Neuron (in vitro differentiated cells): Measurements from ENCODE around the gene FHAD1.

Experiments used
- H2AFZ ChIP-seq: one replicate; pipeline ENCODE4 v1.6.1; 2013; ENCODE audit warnings: low read depth, mild to moderate bottlenecking, inconsistent platforms, low read length, moderate library complexity
- H3K27me3 ChIP-seq: one replicate; pipeline ENCODE4 v1.6.1; 2013; ENCODE audit warnings: low read length; ENCODE audit not compliant: insufficient read depth
- H3K36me3 ChIP-seq: one replicate; pipeline ENCODE4 v1.6.1; 2013; ENCODE audit warnings: low read length; ENCODE audit not compliant: insufficient read depth
- H3K4me1 ChIP-seq: one replicate; pipeline ENCODE4 v1.6.1; 2013; ENCODE audit warnings: low read length; ENCODE audit not compliant: insufficient read depth
- H3K4me3 ChIP-seq: 2 replicates; pipeline ENCODE4 v1.5.1; 2013; ENCODE audit warnings: mild to moderate bottlenecking, low read length, moderate library complexity
- H3K9me3 ChIP-seq: one replicate; pipeline ENCODE4 v1.6.1; 2013; ENCODE audit warnings: low read length

Gene FHAD1

DNA sequence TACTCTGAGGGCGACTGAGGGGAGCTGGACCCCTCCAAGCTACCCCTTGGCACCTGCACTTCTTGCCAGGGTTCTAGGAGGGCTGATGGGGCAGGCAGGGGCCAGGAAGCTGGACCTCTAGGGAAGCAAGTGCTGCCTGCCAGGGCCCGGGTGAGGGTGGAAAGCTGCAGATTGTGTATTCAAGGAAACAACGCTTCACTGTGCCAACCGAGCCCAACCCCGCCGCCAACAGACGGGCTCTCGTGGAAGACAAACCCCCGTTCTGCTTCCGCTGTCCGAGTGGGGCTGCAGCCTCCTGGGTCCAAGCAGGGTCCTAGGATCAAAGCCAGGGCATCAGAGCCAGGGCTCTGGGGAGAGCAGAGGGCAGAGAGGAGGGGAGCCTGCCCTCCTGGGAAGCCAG lies 165.8 kb downstream of the FHAD1 start:
- Histone ChIP-seq H3K9me3 (no peaks in the 10 kb centered on the region), H3K4me3 (no peak overlapping the region), H2AFZ (no peak overlapping the region), H3K27me3 (peaks cover 4% of the 10 kb centered on the region), H3K4me1 (peaks cover 13% of the 10 kb centered on the region), H3K36me3 (no peaks in the 10 kb centered on the region)

- Histone ChIP-seq H3K4me1 (peaks cover 9% of the 10 kb centered on the region), H3K36me3 (no peaks in the 10 kb centered on the region), H3K4me3 (no peak overlapping the region), H3K27me3 (no peaks in the 10 kb centered on the region), H3K9me3 (no peaks in the 10 kb centered on the region), H2AFZ (no peak overlapping the region)
Observed at GRCh38 chr1:15413563-15414444, 166.8 kb downstream of the FHAD1 start.

GRCh38 chr1:15414445-15414983 lies 167.5 kb downstream of the FHAD1 start:
- Histone ChIP-seq H2AFZ (no peak overlapping the region), H3K27me3 (no peaks in the 10 kb centered on the region), H3K4me1 (peaks cover 7% of the 10 kb centered on the region), H3K9me3 (no peaks in the 10 kb centered on the region), H3K36me3 (no peaks in the 10 kb centered on the region), H3K4me3 (no peak overlapping the region)

DNA sequence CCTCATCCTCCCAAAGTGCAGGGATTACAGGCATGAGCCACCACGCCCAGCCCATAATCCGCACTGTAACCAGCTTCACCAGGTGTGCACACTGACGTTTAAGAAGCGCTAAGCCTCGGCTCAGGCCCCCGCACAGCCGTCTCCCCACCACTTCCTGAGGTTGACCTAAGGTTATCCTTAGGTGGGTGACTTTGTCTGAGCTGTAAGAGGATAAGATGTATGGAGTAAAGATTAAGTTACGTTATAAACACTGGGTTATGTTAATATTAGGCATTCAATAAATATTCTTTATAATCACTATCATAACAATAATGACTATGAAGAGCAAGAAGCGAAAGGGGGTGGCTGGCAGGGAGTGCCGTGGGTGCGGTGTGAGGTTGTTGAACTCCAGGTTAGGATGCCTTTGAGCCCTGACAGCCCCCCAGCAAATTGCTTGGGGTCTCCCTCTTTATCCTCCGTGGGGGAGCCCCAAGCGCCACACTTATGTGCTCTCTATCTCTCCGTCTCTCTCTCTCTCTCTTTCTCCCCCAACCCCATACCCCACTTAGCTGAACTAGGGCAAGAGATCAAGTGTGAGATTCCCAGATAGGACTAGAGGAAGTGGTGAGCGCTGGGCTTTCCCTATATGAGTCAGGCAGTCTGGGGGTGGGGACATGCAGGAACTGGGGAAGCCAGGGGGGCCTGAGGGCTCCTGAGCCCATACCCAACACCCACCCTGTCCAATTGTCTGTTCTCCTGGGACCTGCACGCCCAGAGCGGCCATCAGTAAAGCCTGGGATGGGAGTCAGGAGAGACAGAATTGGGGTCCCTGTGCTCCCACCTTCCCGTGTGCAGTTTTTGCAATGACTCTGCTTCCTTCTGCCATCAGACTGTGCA lies 170.3 kb downstream of the FHAD1 start:
- Histone ChIP-seq H3K9me3 (peaks cover 6% of the 10 kb centered on the region), H3K4me3 (no peak overlapping the region), H3K27me3 (no peaks in the 10 kb centered on the region), H3K36me3 (peaks cover 2% of the 10 kb centered on the region), H2AFZ (no peak overlapping the region), H3K4me1 (no peaks in the 10 kb centered on the region)

DNA sequence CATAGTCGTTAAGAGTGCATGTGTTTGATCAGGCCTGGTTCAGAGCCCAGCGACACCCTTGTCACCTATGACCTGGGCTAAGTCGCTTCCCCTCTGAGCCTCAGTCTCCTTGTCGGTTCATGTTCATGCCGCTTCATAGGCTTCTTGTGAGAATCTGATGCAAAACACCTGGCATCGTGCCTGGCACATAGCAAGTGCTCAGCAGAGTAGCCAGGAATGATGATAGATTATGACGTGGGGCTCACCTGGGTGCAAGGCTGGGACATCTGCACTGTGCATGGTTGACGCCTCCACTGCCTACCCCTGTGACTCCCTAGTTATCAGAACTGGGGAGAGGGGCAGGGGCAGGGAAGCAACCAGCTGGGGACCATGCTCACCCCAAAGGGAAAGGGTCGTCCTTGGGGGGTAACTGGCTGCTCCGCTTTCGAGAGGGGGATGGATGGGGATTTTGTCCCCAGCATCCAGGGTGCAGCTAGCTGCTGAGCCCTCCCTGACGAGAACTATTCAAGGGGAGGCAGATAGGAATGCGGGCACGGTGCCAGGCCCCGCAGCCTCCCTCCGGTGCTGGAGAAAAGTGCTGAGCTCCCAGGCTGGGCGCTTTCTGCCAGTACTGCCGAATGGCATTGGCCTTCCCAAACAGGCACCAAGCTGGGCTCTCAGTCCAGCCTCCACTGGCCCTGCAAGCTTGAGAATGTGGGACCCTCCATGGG lies 171.9 kb downstream of the FHAD1 start:
- Histone ChIP-seq H3K27me3 (no peaks in the 10 kb centered on the region), H3K4me1 (no peaks in the 10 kb centered on the region), H2AFZ (no peak overlapping the region), H3K4me3 (no peak overlapping the region), H3K9me3 (peaks cover 6% of the 10 kb centered on the region), H3K36me3 (peaks cover 2% of the 10 kb centered on the region)

- peaks cover 2% of the 10 kb centered on the region for H3K36me3 ChIP-seq
- H3K4me3 ChIP-seq, result no peak overlapping the region
- H3K4me1 ChIP-seq, result no peaks in the 10 kb centered on the region
- H3K27me3 ChIP-seq, result no peaks in the 10 kb centered on the region
- H2AFZ ChIP-seq, result no peak overlapping the region
- peaks cover 6% of the 10 kb centered on the region for H3K9me3 ChIP-seq
Observed at GRCh38 chr1:15420853-15421465, 173.9 kb downstream of the FHAD1 start.

DNA sequence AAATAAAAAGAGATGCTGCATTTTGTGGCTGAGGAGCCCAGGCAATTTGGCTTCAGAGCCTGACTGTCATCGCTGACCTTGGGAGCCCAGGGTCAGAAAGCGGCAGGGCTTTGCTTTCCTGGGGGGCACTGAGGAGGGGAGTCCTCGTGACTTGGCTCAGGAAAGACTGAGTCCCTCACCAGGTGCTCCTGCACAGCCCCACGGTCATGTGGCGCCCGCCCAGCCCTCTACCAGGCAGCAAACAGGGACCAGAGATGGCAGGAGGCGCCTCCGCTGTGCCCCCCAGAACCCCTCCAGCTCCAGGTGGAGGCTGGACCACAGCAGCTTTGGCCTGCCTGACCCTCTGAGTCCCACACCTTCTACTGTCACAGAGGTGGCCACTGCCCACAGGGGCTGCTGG lies 175.8 kb downstream of the FHAD1 start:
- H3K36me3 ChIP-seq, result peaks cover 2% of the 10 kb centered on the region
- H3K4me1 ChIP-seq, result no peaks in the 10 kb centered on the region
- no peak overlapping the region for H3K4me3 ChIP-seq
- no peak overlapping the region for H2AFZ ChIP-seq
- no peaks in the 10 kb centered on the region for H3K27me3 ChIP-seq
- peaks cover 6% of the 10 kb centered on the region for H3K9me3 ChIP-seq

GRCh38 chr1:15423355-15424077 lies 176.5 kb downstream of the FHAD1 start:
- H3K36me3 ChIP-seq, result peaks cover 2% of the 10 kb centered on the region
- no peak overlapping the region for H3K4me3 ChIP-seq
- H2AFZ ChIP-seq, result no peak overlapping the region
- peaks cover 6% of the 10 kb centered on the region for H3K9me3 ChIP-seq
- H3K4me1 ChIP-seq, result no peaks in the 10 kb centered on the region
- no peaks in the 10 kb centered on the region for H3K27me3 ChIP-seq

DNA sequence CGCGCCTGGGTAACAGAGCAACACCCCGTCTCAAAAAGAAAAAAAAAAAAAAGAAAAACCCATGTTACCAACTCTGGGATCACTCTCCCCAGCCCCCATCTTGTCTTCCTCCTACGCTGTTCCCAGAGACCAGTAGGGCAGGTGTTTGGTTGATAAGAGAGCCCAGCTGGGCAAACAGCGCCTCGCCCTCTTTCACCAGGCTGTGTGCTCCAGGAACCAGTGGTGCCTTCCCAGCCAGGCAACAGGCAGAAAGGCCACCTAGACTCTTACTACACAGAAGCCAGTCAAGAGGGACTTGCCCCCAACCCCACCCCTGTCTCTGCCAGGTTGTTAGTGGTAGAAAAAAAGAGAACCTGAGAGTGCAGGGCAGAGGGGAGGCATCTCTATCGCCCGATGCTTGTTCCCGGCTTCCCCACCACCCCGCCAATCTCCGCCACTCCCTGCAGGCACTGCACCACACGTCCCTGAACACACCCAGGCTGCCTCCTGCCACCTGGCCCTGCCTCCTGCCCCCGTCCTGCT lies 177.2 kb downstream of the FHAD1 start:
- no peaks in the 10 kb centered on the region for H3K27me3 ChIP-seq
- H3K4me1 ChIP-seq, result no peaks in the 10 kb centered on the region
- H3K36me3 ChIP-seq, result peaks cover 2% of the 10 kb centered on the region
- H2AFZ ChIP-seq, result no peak overlapping the region
- no peak overlapping the region for H3K4me3 ChIP-seq
- peaks cover 6% of the 10 kb centered on the region for H3K9me3 ChIP-seq

DNA sequence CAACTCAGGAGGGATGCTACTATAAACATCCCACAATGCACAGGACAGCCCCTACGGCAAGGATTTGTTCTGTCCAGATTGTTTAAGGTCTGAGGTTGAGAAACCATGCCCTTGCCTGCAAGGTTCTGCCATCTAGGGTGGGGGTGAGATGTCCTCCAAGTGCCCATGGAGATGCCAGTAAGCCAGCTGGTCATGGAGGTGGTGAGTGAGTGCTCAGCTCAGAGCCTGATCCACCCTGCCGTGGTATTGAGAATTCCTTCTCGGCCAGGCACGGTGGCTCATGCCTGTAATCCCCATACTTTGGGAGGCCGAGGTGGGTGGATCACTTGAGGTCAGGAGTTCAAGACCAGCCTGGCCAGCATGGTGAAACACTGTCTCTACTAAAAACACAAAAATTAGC lies 178.0 kb downstream of the FHAD1 start:
- no peak overlapping the region for H3K4me3 ChIP-seq
- H3K36me3 ChIP-seq, result peaks cover 2% of the 10 kb centered on the region
- H2AFZ ChIP-seq, result no peak overlapping the region
- peaks cover 6% of the 10 kb centered on the region for H3K9me3 ChIP-seq
- no peaks in the 10 kb centered on the region for H3K27me3 ChIP-seq
- no peaks in the 10 kb centered on the region for H3K4me1 ChIP-seq

- no peak overlapping the region for H2AFZ ChIP-seq
- no peaks in the 10 kb centered on the region for H3K27me3 ChIP-seq
- no peak overlapping the region for H3K4me3 ChIP-seq
- peaks cover 2% of the 10 kb centered on the region for H3K36me3 ChIP-seq
- H3K9me3 ChIP-seq, result peaks cover 6% of the 10 kb centered on the region
- H3K4me1 ChIP-seq, result no peaks in the 10 kb centered on the region
Observed at GRCh38 chr1:15425521-15425920, 178.5 kb downstream of the FHAD1 start.

DNA sequence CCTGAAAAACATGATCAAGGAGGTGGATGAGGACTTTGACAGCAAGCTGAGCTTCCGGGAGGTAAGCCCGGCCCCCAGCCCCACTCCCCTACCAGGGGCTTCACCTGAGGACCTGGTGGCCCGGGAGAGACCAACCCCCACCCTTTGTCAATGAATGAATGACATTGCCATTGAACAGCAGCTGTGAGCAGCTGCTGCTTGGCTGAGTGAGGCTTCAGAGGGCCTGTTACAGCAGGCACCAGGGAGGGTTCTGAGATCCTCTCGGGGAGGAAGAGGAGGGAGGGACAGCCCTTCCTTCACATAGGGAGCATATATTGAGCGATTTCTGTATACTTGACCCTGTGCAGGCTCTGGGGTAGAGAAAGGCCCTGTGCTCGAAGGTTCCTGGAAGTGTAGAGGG lies 178.9 kb downstream of the FHAD1 start:
- no peak overlapping the region for H2AFZ ChIP-seq
- H3K9me3 ChIP-seq, result peaks cover 3% of the 10 kb centered on the region
- peaks cover 2% of the 10 kb centered on the region for H3K36me3 ChIP-seq
- H3K4me3 ChIP-seq, result no peak overlapping the region
- no peaks in the 10 kb centered on the region for H3K27me3 ChIP-seq
- no peaks in the 10 kb centered on the region for H3K4me1 ChIP-seq
